Fibroblast of peridontal ligament (primary cell): Measurements from ENCODE around the gene ZNF35.
A peak's percentile ranks its signal among the peaks of the same experiment; 100 is the strongest.
"Not testable (repeated sequence)": the region's sequence is repeated elsewhere in the genome, so short reads cannot be mapped to it uniquely, and the experiment has no call there.

Source experiments
- DNase-seq: peaks from one replicate; pipeline ENCODE4 v3.0.0-alpha.2; 2010; ENCODE audit errors: extremely low read depth

Gene ZNF35

GRCh38 chr3:44648564-44649229 lies at the start of gene ZNF35:
TSS of gene ZNF35 (plus strand) at chr3:44648732. CDS start at chr3:44651068, 2,336 bp downstream.
- DNase-seq: peak; percentile 89

GRCh38 chr3:44601749-44602148 lies 46.8 kb upstream of the ZNF35 start:
- DNase-seq: no peak

- DNase-seq: no peak
These were observed 35.9 kb upstream of the ZNF35 start for GRCh38 chr3:44612678-44613077.

DNA sequence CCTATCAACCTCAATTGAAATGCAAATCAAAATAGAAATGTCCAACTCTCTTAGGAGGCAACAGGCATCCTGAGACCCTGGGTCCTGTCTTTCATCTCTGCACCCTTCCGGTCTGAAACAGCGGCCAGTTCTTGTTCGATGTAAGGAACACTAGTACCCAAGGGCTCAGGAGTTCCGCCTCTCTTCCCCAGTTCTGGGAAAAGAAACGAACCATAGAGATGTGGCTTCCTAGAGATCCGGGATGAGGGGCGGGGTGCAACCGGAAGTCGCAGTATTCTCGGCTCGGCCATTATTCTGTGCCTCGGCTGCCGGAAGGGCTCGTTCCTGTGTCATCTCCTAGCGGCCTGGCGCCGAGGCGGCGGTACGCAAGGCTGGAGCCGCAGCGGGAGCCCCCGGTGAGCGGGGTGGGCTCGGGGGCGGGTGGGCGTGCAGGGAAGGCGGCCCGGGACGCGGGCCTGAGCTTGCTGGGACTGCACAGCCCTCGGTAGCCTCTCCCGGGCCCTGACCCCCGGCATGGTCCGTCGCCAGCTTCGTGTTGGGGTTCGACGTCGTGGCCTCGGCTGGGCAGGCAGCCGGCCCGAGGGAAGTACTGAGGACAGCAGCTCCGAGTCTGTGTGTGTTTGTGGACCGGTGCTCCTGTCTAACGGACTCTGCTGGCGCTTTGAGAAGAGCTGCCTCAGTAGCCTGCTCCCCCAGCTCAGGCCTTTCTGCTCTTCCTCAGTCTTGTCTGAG lies 23.6 kb upstream of the ZNF35 start, which contains the start of gene ZNF197:
TSS of gene ZNF197 (plus strand) at position 288 of the 732 bp plus-strand sequence. CDS start 4,119 bp downstream, outside the sequence.
- DNase-seq: peak; percentile 91

GRCh38 chr3:44628716-44629115 lies 19.8 kb upstream of the ZNF35 start:
- no peak for DNase-seq

- DNase-seq: no peak
These were observed 16.3 kb upstream of the ZNF35 start for GRCh38 chr3:44632193-44632592.

GRCh38 chr3:44642337-44642736 lies 6.2 kb upstream of the ZNF35 start:
- DNase-seq: no peak

DNA sequence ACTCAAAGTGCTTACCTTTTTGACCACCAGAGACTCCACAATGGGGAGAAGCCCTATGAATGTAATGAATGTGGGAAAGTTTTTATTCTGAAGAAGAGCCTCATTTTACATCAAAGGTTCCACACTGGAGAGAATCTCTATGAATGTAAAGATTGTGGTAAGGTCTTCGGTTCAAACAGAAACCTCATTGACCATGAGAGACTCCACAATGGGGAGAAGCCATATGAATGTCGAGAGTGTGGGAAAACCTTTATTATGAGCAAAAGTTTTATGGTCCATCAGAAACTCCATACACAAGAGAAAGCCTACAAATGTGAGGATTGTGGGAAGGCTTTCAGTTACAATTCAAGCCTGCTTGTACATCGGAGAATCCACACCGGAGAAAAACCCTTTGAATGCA lies 5.5 kb upstream of the ZNF35 start:
- DNase-seq: no peak

DNA sequence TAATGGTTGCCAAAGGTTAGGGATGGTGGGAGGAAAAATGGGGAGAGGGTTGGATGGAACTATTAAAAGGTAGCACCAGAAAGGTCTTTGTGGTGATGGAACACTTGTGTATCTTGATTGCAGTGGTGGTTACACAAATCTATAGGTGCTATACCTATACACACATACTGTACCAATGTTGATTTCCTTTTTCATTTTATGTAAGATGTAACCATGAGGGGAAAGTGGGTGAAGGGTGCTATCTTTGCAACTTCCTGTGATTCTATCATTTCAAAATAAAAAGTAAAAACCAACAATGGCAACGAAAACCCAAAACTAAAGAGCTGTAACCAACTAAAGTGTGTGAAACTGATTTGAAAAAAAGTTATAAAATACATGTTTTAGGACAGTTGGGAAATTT lies 761 bp upstream of the ZNF35 start:
- no peak for DNase-seq

- no peak for DNase-seq
These were observed 1.2 kb downstream of the ZNF35 start for GRCh38 chr3:44649709-44650108.

DNA sequence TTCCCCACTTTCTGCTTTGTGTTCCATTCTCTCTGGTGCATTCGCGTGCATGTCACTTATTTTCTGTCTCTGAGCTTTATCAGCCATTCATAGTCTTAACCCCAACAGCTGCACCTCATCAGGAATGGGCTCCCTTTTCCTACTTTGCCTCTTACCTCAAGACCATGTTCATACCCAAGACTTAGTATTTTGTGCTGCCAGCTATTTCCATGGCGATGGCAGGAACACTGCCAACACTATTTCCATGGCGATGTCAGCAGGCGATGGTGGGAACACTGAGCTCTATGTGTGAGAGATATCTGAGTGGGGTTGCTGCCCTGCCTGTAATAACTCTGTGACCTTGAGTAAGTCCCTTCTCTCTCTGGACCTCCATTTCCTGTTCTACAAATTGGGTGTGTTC lies 5.5 kb downstream of the ZNF35 start:
- no peak for DNase-seq

DNA sequence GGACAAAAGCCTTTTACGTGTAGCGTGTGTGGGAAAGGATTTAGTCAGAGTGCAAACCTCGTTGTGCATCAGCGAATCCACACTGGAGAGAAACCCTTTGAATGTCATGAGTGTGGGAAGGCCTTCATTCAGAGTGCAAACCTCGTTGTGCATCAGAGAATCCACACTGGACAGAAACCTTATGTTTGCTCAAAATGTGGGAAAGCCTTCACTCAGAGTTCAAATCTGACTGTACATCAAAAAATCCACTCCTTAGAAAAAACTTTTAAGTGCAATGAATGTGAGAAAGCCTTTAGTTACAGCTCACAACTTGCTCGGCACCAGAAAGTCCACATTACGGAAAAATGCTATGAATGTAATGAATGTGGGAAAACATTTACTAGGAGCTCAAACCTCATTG lies 10.5 kb downstream of the ZNF35 start:
- no peak for DNase-seq

GRCh38 chr3:44659434-44659833 lies 10.9 kb downstream of the ZNF35 start:
- no peak for DNase-seq

DNA sequence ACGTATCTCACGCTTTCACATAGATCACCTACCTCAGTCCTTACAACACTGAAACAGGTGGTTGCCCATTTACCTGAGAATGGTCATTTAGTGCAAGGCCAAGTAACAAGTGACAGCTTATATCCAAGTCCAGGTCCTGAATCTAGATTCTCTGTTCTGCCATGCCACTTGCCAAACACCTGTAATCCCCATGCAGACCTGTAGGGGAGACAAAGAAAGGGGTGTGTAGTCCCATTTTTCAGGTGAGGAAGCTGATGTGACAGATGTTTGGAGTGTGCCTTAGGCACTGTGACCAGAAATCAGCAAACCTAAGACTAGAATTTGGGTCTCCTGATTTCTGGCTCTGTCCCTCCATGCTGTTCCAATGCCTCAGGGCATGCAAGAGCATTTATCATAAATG lies 12.7 kb downstream of the ZNF35 start:
- DNase-seq: no peak

DNA sequence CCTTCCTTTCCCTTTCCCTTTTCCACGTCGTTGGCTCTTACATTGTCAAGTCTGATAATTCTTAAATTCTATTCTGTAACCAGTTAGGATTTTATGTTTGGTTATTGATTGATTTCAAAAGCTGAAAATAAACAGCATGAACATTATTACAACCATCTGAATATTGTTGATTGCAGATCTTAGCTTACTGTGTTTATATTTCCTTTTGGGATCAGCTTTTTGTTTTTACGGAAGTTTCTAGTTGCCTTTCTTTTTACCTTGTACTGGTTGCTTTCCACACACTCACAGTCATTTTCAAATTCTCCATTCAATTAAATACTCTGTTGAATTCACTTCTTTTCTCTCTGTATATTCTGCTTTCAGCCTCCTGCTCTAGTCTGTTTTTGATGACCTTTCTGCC lies 16.6 kb downstream of the ZNF35 start:
- DNase-seq: no peak

GRCh38 chr3:44666346-44666745 lies 17.8 kb downstream of the ZNF35 start:
- no peak for DNase-seq

DNA sequence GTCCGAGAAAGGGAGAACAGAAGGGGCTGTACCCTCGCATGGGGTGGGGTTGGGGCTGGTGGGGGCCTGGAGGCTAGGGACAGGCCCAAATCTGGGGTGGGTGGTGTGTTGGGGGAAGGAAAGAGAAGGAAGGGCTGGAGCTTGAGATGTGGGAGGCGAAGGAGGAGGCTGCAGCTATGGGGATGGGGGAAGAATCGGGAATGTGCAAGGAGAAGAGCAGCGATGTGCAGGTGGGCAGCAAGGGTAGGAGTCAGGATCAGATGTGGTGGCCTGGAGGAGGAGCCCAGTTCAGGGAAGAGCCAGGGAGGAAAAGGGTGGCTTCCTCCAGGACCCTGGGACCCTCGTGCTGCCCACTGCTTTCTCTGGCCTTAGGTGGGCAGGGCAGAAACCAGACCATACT lies 21.2 kb downstream of the ZNF35 start:
- DNase-seq: no peak

GRCh38 chr3:44673466-44673865 lies 24.9 kb downstream of the ZNF35 start:
- DNase-seq: not testable (repeated sequence)

GRCh38 chr3:44674211-44674610 lies 25.7 kb downstream of the ZNF35 start:
- no peak for DNase-seq

- DNase-seq: no peak
These were observed 30.1 kb downstream of the ZNF35 start for GRCh38 chr3:44678480-44679116.

DNA sequence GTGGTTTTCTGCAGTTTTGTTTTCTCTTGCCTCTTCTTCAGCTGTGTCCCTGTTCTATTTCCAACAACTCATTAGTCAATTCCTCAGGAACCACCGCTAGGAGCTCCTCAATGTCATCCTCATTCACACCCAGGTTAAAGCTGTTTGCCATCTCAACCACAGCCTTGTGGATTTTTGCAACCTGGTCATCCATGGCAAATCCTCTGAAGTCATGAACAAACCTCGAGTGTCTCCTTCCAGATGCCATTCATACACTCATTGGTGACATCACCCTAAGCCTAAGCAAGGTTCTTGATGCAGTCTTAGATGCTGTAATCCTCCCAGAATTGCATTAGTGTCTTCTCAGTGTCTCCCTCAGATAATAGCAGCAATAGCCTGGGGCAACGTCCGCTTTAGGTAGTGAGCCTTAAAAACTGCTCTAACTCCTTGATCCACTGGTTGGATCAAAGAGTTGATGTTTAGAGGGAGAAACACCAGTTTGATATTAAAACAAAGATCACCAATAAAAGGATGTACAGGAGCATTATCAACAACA lies 32.5 kb downstream of the ZNF35 start:
- DNase-seq: no peak

DNA sequence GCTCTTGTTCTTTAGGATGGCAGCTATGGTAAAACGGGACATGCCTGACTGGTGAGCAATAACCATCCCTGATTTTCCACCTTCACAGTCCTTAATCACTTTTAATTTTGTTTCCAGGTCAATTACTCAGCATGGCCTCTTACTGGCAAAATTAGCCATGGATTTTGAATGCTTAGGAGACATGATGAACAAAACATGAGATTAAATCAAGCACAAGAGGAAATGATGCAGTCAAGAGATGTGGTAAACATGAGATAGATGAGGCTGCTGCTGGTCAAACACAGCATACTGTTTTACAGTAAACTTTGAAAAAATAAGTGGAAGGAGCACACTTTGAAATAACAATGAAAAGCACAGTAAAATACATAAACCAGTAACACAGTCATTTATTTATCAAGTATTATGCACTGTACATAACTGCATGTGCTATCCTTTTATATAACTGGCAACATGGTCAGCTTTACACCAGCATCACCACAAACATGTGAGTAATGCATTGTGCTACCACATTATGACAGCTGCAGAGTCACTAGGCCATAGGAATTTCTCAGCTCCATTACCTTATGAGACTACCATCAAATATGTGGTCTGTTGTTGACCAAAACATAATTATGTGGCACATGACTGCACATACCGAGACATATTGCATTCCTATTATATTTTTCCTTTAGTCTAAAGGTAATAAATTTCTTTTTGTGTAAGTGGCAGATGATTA lies 33.8 kb downstream of the ZNF35 start:
- DNase-seq: peak; percentile 2
